Measurements from ENCODE around the gene BTN1A1.

GRCh38 chr6:26554447-26554696 is 54.3 kb downstream of the BTN1A1 start:
- TF ChIP-seq CTCF (IDR thresholded peaks at IDR 0.05): no peak
- no peak for TF ChIP-seq EZH2 (IDR thresholded peaks at IDR 0.05; ENCODE audit: borderline replicate concordance, insufficient read depth, low read depth, low read length, poor library complexity, severe bottlenecking)

All from B cell (primary cell).